Ovary (tissue), 3 donors: ENCODE data around the gene GNB1L.

ENCODE experiments used
- EP300 ChIP-seq: sonication (generic); formaldehyde crosslinking; IDR thresholded peaks from one replicate; pipeline ENCODE4 v1.6.1; 2017; ENCODE audit warnings: antibody characterized with exemption
- TF ChIP-seq, protein P1 (sequence below), 3 donors: fragments of 450-650 bp in 2 of 3; fragments of 200-600 bp in 1 of 3; IDR thresholded peaks; one replicate each; pipeline versions ENCODE4 v1.5.1 to v1.8.0; 2016 to 2022; ENCODE audit warnings: antibody characterized with exemption in 3 of 3, mild to moderate bottlenecking in 1 of 3
- donor health status: DM: no; HTN: no; CAD: no.

DNA sequence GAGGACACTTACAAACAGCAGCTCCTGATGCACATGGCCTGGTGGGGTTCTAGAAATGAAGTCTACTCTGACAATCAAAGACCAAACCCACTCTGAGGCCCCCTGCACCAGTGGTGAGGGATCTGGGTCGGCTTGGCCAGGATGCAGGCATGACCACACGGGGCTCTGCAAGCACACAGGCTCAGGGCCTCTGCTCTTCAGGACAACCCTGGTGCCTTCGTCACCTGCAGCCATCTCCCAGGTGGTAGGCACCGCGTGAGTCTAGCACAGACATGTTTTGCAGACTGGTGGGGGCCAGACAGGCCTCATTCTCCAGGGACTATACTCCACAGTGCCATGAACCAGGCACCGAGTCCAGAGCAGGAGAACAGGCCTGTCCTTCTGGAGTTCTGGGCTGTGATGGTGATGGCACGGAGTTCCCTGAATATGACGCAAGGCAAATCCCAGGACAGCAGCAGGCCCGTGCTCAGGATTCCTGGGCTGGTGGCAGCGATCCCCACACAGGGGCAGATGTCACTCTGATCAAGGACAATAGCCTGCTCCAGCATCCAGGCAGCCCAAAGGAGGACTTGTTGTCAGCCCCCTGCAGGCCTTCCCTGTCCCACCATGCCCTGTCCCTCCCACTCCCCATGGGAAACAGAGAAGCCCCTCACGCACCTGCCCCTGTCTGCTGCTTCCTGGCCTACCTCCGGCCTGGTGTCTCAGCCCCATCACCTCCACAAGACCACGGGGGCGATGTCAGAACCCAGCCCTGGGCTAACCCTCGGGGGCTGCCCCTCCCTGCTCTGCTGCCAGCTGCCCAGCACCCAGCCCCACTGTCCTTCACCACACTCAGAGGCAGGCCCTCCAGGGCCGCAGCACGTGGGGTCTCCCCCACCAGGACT lies 36.1 kb downstream of the GNB1L start:
- TF ChIP-seq, protein P1, sequence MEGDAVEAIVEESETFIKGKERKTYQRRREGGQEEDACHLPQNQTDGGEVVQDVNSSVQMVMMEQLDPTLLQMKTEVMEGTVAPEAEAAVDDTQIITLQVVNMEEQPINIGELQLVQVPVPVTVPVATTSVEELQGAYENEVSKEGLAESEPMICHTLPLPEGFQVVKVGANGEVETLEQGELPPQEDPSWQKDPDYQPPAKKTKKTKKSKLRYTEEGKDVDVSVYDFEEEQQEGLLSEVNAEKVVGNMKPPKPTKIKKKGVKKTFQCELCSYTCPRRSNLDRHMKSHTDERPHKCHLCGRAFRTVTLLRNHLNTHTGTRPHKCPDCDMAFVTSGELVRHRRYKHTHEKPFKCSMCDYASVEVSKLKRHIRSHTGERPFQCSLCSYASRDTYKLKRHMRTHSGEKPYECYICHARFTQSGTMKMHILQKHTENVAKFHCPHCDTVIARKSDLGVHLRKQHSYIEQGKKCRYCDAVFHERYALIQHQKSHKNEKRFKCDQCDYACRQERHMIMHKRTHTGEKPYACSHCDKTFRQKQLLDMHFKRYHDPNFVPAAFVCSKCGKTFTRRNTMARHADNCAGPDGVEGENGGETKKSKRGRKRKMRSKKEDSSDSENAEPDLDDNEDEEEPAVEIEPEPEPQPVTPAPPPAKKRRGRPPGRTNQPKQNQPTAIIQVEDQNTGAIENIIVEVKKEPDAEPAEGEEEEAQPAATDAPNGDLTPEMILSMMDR (IDR thresholded peaks at IDR 0.05): no peak
- TF ChIP-seq EP300: no peak
